Measurements from ENCODE around the gene ANP32E.

Gene ANP32E

DNA sequence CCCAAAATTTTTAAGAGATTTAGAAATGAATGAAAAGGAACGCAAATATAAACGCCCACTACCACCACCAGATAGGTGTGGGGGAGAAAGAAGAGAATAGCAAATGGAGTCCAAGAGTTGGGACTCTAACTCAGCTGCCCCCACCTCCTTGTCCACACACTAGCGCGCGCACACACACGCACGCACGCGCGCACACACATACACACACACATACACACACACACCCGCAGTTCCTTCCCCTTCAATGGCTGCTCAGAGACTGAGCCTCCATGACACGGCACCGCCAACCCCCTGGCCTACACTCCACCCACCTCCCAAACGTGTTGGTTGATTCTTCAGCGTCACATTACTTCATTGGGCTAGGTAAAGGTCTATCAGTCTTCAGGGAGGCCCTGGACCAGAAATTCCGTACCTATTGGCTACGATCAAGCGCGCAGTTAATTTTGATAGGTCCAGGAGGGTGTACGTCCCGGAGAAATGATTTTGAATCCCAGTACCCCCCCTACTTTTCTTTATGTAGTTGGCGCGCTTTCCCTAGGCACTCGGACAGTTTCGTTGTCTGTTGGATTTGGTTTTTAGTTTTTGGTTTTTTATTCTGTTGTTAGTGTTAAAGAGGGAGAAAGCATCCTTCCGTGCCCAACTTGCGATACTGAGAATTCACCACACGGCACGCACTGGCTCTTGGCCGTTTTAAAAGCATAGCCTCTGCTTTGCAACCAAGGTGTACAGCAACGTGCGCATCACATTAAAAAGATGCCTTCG is at the start of gene ANP32E:
ANP32E (minus strand) TSS at position 261 of the 762 bp plus-strand sequence. CDS start 326 bp downstream, outside the sequence.
- DNase-seq: peak; percentile 100

DNA sequence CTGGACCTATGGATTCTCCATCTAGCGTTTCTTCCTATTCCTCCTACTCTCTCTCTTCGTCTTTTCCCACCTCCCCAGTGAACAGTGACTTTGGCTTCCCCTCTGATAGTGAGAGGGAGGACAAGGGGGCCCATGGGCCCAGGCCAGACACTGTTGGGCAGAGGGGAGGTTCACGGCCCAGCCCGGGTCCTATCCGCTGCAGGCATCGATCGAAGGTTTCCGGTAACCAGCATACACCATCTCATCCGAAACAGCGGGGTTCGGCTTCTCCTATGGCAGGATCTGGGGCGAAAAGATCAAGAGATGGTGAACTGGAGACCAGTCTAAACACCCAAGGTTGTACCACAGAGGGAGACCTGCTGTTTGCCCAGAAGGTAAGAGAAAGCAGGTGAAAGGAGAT is 47.3 kb upstream of the ANP32E start:
- no peak for DNase-seq

DNA sequence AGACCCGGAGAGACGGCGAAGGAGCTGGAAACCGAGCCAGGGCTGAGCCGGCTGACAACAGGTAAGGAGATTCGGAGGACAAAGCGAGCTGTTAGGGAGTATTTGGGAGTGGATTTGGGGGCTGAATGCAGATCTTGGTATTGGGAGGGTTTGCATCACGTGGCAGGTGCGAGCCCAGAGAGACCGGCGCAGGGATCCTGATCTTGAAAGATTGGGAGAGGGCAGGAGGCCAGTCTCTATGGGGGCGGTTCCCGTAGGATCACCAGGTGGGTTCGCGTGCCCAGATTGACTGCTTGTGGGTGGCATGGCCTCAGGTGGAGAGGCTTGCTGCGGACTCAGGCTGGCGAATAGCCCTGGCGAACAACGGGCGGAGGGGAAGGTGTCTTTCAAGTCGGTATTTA is 46.6 kb upstream of the ANP32E start:
- DNase-seq: no peak

DNA sequence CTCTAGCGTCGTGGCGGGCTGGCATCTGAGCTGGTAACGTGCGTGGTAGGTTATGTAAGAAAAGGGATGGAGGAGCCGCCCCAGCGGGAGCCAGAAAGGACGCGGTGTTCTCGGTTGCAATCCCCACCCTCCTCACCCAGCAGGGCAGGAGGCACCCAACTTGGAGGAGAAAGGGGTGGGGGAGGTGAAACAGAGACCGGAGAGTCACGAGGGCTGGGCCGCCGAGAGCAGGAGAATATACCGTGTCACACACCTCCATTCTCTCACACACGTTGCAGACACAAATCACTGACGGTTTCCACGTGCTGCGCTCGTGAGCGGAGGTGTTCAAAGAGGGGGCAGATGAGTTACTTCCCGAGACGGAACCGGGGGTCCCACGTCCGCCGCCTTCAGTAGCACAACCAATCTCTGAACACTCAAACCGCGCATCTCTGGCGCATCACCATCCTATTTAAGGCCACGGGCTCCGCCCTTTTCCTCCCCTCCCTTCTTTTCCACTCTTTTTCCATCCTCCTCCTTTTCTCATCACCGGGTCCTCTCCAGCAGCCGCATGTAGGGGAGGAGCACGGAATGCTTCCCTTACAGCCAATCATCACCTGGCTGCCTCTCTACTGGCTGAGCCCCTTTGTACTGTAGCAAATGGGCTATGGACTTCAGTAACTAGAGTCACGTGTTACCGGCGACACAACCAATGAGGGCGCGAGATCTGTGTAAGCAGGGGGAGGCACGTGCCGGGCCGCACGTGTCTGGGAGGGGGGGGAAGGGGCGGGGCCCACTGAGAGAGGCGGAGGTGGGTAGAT is 46.0 kb upstream of the ANP32E start, which contains the start of gene CIART:
CIART (plus strand) TSS at position 797 of the 800 bp plus-strand sequence. CDS start 714 bp downstream, outside the sequence.
- peak; percentile 99 for DNase-seq

DNA sequence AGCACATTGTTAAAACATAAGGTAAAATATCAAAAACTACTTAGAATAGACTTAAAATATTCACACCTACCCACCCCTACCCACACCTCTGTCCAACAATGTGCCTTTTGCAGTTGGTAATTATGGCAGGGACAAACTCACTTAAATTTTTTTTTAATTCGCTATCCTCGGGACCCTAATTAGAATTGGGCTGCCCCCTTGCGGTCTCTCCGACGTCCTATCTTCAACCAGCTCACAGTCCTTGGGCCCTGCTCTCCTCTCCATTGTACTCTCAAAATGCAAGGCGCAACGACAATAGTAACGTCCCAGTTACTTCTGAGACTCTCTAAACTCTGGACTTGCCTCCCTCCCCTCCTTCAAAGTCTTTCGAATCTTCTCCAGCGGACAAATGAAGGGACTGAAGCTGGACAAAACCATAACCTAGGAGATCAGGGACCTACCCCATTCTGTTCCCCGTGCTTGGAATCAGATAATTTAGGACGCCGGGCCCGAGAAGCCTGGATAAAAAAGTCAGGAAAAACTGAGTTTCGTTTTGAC is 45.4 kb upstream of the ANP32E start:
- DNase-seq: peak; percentile 64

DNA sequence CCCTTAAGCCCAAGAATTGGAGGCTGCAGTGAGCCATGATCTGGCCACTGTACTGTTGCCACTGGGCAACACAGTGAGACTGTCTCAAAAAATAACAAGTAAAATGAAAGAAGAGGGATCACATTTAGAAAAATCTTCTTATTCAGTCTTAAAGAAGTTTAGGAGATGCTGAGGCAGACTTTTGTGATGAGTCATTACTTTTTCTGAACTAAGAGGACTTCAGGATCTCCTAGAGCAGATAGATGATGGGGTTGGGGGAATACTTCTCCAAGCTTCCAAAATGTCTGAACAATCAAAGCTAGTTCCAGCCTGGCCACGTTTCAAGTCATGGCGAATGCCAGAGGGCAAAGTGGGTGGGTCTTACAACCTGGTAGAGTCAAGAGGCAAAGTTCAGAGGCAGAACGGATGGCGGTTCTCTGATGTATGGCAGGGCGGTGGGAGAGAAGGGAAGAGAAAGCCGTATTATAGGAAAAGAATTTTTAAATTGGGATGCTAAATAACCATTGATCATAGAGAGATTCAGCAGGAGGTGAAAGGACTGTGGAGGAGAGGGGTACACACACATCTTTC is 44.3 kb upstream of the ANP32E start:
- no peak for DNase-seq

DNA sequence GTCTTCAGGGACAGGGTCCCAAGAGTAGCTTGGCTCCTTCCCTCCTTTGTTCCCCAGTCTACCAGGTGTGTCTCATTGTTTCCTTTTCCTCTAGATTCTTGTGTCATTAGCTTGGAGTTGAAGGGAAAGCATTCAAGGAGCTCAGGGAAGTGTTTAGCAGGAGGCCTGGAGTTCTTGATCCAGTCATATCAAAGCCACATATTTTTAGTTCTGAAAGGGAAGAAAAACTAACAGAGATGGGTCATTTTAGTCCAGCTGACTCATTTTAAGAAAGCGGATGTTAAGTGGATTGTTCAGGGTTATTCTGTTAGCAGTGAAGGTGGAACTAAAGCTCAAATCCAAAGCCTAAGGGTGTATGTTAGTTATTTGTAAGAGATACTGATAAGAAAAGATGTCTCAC is 37.4 kb upstream of the ANP32E start:
- DNase-seq: no peak

DNA sequence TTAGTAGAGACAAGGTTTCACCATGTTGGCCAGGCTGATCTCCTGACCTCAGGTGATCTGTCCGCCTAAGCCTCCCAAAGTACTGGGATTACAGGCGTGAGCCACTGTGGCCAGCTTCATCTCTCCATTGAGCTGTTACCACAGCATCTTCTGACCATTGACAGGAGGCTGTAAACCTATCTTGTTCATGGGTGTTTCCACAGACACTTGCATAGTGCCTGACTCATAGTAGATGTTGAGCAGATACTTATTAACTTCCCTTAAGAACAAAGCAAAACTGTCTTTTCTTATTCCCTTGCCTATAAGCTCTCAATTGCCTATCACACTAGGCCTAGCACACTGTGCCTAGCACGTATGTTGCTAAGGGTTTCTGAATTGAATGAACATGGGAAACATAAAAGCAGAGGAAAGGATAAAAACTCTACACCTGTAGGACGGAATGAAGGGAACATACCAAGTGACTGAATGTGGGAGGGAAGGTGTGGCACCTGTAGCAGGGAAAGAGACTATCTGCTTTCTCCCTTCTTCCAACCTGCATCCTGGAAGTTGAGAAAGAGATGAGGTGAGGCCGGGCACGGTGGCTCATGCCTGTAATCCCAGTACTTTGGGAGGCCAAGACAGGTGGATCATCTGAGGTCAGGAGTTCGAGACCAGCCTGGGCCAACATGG is 35.5 kb upstream of the ANP32E start:
- no peak for DNase-seq

DNA sequence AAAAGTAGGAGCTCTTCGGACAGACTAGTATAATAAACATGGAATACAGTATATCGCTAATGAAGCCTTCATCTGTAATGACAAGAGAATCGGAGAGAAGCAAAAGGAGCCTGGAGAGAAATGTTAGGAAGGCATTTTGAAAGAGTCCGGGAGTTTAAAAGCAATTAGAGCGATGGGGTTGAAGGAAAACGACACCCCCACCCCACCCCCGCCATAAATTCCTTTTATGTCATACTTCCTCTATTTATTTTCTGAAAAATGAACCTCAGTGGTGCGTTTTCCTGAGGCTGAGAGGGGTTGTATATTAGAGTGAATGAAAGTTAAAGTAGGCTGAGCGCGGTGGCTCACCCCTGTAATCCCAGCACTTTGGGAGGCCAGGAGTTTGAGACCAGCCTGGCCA is 33.5 kb upstream of the ANP32E start:
- no peak for DNase-seq

DNA sequence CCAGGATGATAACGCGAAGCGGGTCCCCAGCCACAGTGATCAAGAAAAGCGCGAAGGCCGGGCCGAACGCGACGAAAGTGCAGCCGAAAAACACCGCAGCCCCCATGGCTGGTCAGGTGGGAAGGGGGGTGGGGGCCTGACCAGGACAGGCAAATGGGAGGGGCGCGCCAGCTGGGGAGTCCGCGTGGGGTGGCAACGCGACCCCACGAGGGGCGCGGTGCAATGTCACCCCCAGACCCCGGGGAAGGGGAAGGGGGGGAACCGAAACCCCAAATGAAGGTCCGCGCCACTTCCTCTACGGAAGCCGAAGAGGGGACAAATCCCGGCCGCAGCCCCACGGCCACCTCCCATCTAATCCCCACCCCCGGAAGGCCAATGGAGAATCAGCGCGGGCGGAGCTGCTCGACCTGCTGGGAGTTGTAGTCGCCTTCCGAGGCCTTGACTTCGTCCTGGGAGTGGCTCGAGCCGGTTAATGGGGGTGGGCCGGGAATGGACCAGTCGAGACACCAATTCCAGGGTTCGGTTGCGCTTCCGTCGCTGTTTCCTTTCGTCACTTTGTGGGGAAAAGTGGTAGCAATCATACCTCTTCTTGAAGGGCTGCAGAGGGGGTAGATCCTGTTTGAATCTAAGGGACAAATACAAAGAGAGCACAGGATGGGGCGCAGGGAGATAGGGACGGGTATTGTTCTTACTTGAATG is 32.9 kb upstream of the ANP32E start, which contains the start of gene APH1A:
APH1A (minus strand) TSS at position 312 of the 699 bp plus-strand sequence; CDS start at position 106, 206 bp downstream.
- peak; percentile 95 for DNase-seq

DNA sequence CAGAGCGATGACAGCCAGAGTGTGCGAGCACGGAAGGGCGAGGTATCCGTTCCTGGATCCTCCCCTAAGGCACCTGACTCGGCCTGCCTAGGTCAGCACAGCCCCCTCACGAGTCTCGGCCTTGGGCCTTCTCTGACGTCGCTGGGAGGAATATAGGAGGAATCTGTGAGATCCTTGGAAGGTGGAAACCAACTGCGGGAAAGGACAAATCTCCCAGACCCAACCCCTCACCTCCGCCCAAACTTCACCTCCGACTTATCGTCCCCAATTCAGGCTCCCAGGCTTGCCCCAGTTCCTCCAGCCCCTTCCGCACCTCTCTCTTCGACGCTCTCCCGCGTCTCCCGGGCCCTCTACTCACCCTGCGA is 32.4 kb upstream of the ANP32E start:
- no peak for DNase-seq

DNA sequence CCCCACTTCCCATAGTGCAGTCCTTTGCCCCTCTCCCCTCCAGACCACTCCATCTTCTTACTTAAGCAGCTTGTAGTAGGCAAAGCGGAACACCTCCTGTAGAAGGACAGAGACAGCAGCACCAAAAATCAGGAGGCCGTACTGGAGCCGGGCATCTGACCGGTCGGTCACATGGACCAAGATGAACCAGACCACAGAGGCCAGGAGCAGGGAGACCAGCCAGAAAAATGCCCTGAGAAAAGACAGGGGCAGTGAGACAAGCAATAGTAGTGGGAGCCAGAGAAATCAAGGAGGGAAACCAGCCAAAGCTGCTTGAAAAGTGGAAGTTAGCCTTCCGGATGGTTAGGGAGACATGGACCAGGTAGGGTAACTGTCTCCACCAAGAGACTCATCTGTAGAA is 32.0 kb upstream of the ANP32E start:
- DNase-seq: no peak

DNA sequence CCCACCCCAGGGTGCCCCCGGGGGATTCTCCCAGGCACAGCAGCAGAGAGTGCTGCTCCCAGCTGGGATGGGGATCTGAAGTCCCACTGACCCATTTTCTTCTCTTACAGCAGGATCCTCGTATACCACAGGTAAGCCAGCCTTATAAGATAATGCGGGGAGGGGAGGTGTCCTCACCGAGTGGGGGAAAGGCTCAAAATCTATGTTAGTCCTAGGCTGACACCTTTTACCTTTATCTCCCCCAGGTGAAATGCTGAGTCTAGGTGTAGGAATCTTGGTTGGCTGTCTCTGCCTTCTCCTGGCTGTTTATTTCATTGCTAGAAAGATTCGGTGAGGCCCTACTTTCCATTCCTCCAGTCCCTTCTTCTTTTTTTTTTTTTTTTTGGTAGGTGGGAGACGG is 27.6 kb upstream of the ANP32E start:
- DNase-seq: no peak

DNA sequence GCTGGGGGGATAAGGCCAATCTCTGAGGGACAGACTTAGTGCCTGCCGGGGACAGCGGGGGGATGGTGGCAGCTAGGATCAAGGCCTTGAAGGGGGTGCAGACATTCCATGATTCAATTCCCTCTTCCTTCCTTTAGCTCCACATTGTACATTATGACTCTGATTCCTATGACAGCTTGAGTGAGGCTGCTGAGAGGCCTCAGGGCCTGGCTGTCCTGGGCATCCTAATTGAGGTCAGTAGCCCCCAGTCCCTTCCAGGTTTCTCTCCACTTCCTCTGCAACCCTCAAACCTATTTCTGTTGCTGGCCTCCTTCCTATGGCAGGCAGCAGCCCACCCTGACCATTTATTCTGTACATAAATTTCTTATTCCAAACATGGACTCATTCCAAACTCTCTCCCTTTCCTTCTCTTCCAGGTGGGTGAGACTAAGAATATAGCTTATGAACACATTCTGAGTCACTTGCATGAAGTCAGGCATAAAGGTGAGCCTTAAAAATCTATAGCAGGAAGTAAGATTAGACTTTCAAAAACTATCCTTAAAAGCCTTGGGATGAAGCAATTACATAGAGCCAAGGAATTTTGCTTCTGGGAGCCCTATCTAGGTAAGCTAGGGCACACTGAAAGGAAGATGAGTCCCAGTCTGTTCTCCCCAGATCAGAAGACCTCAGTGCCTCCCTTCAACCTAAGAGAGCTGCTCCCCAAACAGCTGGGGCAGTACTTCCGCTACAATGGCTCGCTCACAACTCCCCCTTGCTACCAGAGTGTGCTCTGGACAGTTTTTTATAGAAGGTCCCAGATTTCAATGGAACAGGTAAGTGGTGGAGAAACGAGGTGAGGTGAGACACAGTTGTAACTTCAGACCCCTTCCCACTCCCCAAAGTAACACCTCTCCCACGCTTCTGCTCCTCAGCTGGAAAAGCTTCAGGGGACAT is 26.7 kb upstream of the ANP32E start:
- DNase-seq: peak; percentile 18

DNA sequence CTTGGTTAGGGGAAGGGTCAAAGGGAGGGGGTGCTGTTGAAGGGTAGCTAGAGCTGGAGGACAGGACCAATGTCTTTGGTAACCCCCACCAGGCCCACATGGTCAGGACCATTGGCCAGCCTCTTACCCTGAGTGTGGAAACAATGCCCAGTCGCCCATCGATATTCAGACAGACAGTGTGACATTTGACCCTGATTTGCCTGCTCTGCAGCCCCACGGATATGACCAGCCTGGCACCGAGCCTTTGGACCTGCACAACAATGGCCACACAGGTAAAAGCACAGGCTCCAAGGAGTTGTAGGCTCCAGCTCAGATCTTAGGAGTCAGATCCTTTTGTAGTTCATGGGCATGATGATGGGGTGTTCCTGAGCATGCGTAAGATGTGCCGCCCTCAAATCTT is 25.5 kb upstream of the ANP32E start:
- no peak for DNase-seq

DNA sequence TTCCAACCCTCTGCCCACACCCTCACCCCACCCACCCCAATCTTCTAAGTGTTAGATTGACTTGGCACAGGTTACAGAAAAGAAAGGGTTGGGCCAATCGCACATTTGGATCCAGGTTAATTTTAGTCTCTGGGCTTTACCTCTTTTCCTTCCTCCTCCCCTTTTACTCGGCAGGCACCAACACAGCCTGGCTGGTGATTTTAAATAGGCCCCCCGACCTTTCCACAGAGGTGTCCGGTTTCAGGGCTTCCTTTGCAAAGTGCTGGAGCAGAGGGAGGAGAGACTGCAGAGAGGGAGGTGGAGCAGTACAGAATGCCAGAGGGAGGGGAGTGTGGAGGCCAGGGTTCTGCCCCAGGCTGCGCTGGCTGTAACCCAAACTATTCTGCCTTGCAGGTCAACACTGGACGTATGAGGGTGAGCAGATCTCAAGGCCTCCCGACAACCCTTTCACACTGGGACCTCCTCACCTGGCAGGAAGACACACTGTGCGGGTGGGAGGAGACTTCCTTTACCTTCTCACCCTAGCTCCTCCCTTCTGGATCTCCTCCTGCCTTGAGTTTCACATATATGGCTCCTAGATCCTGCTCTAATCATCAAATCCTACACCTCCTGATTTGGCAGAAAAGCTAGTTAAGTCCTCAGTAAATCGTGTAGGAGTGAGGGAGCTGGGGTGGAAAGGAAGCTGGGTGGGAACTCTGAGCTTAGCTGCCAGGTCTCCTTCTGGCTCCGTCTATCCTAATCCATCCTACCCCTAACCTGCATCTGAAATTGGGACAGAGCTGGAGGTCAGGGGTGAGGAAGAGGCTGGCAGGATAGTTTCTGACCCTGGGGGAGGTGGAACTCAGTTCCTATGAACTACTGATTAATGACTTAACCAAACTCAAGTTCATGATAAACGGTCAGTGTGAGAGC is 24.1 kb upstream of the ANP32E start:
- DNase-seq: peak; percentile 87

DNA sequence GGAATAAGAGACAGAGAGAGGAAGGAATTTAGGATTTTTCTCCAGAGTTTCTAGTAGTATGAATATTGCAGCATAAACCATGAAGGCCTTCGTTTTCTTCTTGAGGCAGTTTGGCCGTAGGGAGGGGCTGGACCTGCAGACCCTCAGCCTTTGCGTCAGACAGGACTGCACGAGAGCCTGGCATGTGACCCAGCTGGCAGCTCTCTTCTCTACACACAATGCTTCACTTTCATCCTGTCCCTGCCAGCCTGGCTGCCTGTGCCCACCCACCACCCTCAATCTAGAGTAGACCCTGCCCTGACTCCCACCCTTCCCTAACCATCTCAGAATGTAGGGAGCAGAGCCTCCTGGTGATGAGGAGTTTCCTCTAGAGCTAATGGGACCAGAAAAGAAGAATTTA is 23.3 kb upstream of the ANP32E start:
- DNase-seq: no peak

DNA sequence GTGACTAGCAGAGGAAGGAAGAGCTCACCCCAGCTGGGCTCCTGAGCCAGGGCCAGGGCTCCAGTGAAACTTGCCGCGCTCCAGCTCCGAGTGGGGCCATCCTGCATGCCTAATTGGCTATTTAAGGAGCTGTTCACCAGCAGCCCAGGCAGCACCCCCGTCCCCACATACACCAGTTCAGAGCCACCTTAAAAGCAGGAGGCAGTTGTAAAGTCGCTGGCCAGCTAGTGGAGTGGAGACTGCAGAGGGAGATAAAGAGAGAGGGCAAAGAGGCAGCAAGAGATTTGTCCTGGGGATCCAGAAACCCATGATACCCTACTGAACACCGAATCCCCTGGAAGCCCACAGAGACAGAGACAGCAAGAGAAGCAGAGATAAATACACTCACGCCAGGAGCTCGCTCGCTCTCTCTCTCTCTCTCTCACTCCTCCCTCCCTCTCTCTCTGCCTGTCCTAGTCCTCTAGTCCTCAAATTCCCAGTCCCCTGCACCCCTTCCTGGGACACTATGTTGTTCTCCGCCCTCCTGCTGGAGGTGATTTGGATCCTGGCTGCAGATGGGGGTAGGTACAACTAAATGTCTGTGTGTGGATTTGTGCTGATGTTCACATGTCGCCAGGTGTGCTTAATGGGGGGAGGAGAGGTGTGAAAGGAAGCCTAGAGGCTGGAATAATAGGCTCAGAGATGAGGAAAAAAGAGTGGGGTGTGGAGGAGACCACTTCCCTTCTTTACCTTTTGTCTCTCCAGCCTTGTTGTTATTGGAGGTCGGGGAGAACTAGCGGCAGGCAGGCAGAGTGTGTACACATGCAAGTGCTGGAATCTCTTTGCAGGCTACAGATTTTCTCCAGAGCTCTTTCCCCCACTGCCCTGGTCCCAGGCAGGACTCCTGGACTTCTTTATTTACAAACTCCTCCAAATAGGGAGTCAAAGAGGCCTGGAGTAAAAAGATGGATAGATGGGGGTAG is 22.0 kb upstream of the ANP32E start, which contains the start of gene CA14:
CA14 (plus strand) TSS at position 151 of the 962 bp plus-strand sequence; CDS start at position 506, 355 bp downstream.
- no peak for DNase-seq
